Peyer's patch (tissue), 4 donors: ENCODE data around the gene ALG9. TPM values are rescaled to one million over a fixed set of nuclear protein-coding genes. Genes with fewer than 3 reads are reported as not detected.

Experiments
- DNase-seq, 3 donors: peaks; one replicate each; pipeline ENCODE4 v3.0.0-alpha.2; 2017 to 2019
- H3K27ac ChIP-seq, 4 donors: fragments of 200-600 bp; sonication (generic); one replicate each; pipeline ENCODE4 v1.5.1; 2016 to 2019
- H3K27me3 ChIP-seq, 2 donors: fragments of 200-600 bp; sonication (generic); one replicate each; pipeline ENCODE4 v1.5.1; 2019
- H3K36me3 ChIP-seq, 3 donors: fragments of 200-600 bp; sonication (generic); one replicate each; pipeline ENCODE4 v1.5.1; 2016 to 2019
- H3K4me1 ChIP-seq, 4 donors: fragments of 200-600 bp; sonication (generic); one replicate each; pipeline ENCODE4 v1.5.1; 2016 to 2019
- H3K4me3 ChIP-seq, 4 donors: fragments of 200-600 bp; sonication (generic); 1 replicate in 3 of 4; 2 replicates in 1 of 4; pipeline ENCODE4 v1.5.1; 2016 to 2019; ENCODE audit warnings: mild to moderate bottlenecking in 1 of 4
- H3K9me3 ChIP-seq, 4 donors: fragments of 200-600 bp; sonication (generic); one replicate each; pipeline ENCODE4 v1.5.1; 2016 to 2019; ENCODE audit warnings: mild to moderate bottlenecking in 1 of 4
- POLR2A ChIP-seq, 2 donors: fragments of 450-650 bp; IDR thresholded peaks; one replicate each; pipeline ENCODE4 v1.5.1; 2017; ENCODE audit warnings: antibody characterized with exemption in 2 of 2, mild to moderate bottlenecking in 2 of 2, moderate library complexity in 2 of 2
- total RNA-seq, 4 donors: library from RNA; depleted of rRNA; stranded (reverse); fragments of >200 nt; gene quantifications; one replicate each; pipeline ENCODE4 v1.1.0, GENCODE V29; 2016
- TF ChIP-seq, protein P1 (sequence below), 6 experiments: fragments of 450-650 bp in 4 of 6; fragments of 200-600 bp in 2 of 6; sonication (generic) in 1 of 6; IDR thresholded peaks; one replicate each; pipeline ENCODE4 v1.5.1; 2017 to 2019; ENCODE audit warnings: antibody characterized with exemption in 6 of 6, mild to moderate bottlenecking in 3 of 6, moderate library complexity in 1 of 6

Gene ALG9
- total RNA-seq, 4 donors from 2014 or later = 14.0 to 32.4 (median 31.7) TPM

DNA sequence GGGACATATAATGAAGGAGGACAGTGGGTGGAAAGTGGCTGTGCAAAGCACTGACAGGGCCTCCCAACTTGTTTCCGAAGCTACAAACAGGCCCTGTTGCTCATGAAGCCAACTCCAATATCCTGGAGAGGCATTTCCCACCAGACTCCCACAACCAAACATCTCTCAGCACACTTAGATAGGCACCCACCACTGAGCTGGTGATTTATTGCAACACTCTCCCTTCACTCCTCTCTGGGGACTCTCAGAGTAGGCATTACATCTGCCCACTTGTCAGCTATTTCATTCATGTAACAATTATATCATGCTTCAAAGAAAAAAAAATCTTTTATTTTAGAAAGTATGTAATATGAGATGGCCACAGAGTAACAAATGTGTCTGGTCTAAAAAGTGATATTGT, 73.1 kb downstream of the ALG9 start:
- TF ChIP-seq POLR2A (IDR thresholded peaks at IDR 0.05) = no peak
- TF ChIP-seq, protein P1, sequence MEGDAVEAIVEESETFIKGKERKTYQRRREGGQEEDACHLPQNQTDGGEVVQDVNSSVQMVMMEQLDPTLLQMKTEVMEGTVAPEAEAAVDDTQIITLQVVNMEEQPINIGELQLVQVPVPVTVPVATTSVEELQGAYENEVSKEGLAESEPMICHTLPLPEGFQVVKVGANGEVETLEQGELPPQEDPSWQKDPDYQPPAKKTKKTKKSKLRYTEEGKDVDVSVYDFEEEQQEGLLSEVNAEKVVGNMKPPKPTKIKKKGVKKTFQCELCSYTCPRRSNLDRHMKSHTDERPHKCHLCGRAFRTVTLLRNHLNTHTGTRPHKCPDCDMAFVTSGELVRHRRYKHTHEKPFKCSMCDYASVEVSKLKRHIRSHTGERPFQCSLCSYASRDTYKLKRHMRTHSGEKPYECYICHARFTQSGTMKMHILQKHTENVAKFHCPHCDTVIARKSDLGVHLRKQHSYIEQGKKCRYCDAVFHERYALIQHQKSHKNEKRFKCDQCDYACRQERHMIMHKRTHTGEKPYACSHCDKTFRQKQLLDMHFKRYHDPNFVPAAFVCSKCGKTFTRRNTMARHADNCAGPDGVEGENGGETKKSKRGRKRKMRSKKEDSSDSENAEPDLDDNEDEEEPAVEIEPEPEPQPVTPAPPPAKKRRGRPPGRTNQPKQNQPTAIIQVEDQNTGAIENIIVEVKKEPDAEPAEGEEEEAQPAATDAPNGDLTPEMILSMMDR (IDR thresholded peaks at IDR 0.05) = no peak
- Histone ChIP-seq H3K36me3 (peaks cover 0 to 6% (median 0%) of the 10 kb centered on the region in 3 donors), H3K4me3 (no peak overlapping the region), H3K4me1 (no peaks in the 10 kb centered on the region), H3K27me3 (no peaks in the 10 kb centered on the region), H3K27ac (no peak overlapping the region), H3K9me3 (peaks cover 0 to 4% (median 2%) of the 10 kb centered on the region in 4 donors)
- no peak for DNase-seq

DNA sequence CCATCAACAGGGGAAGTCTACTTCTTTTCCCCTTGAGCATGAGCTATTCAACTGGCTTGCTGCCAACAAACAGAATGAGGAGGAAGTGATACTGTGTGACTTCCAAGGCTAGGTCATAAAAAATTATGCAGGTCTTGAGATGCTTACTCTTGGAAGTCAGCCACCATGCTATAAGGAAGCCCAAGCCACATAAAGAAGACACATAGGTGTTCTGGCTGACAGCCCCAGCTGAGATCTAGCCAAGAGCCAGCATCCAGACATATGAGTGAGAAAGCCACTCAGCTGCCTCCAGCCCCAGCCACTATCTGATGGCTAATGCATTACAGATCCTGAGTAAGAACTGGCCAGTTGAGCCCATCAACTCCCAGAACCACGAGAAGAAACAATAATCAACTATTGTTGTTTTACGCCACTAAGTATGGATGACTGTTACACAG, 74.2 kb downstream of the ALG9 start:
- Histone ChIP-seq H3K4me3 (no peak overlapping the region), H3K4me1 (no peaks in the 10 kb centered on the region), H3K9me3 (peaks cover 0 to 4% (median 2%) of the 10 kb centered on the region in 4 donors), H3K27me3 (no peaks in the 10 kb centered on the region), H3K27ac (no peak overlapping the region), H3K36me3 (peaks cover 0 to 6% (median 0%) of the 10 kb centered on the region in 3 donors)
- TF ChIP-seq POLR2A (IDR thresholded peaks at IDR 0.05) = no peak
- TF ChIP-seq, protein P1 (IDR thresholded peaks at IDR 0.05) = no peak
- DNase-seq = no peak

DNA sequence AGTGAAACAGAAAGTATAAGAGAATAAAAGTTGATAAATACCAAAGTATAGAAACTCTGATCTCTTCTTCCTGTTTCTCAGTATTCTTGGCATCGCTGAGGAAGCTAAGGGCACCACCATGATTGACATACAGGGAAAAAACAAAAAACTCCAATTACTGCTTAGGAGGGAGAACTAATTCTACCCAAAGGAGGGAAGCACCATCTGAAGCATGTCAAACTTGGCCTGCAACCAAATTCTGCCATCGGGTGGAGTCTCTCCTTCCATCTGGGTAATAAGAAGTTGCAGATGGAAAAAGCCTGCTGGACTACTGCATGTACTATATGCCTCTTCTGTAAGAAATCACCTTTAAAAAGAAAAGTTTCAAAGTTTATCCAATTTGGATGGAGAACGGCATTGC, 74.7 kb downstream of the ALG9 start:
- TF ChIP-seq POLR2A (IDR thresholded peaks at IDR 0.05) = no peak
- TF ChIP-seq, protein P1 (IDR thresholded peaks at IDR 0.05) = no peak
- H3K4me1 ChIP-seq = no peaks in the 10 kb centered on the region
- no peak for DNase-seq

DNA sequence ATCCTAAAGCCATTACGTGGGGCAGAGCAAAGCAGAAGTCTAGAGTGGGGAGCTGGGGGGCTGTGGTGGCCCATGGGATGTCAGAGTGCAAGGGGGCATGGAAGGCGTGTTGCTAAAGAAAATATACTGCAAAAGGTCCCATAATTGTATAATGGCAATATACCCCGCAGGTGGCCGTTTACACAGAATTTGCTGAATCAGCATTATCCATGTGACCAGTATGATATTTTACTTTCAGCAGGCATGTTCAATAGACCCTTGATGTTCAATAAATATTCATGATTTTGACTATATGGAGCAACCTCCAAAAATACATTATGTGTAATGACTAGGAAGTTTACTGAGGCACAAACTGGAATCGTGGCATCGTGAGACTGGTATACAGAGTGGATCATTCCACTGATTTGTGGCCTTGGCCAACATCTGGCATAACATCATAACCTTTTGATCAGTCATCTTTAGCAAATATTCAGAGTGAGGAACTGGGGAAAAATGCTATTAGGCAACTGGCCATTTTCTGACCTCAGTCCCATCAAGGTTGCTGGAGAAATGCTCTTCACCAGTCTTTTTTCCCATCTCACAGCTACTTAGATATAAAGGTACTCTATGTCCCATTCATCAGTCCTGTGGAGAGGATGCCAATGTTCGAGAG, 75.9 kb downstream of the ALG9 start:
- no peak overlapping the region for H3K4me3 ChIP-seq
- no peak overlapping the region for H3K27ac ChIP-seq
- H3K4me1 ChIP-seq = no peaks in the 10 kb centered on the region
- H3K9me3 ChIP-seq = peaks cover 0 to 4% (median 2%) of the 10 kb centered on the region in 4 donors
- DNase-seq = no peak
- TF ChIP-seq, protein P1 (IDR thresholded peaks at IDR 0.05) = no peak
- no peak for TF ChIP-seq POLR2A (IDR thresholded peaks at IDR 0.05)
- no peaks in the 10 kb centered on the region for H3K27me3 ChIP-seq
- H3K36me3 ChIP-seq = no peaks in the 10 kb centered on the region

More for the DNA sequence above, 74.7 kb downstream of the ALG9 start:
- Histone ChIP-seq H3K4me3 (no peak overlapping the region), H3K9me3 (peaks cover 0 to 4% (median 2%) of the 10 kb centered on the region in 4 donors), H3K27me3 (no peaks in the 10 kb centered on the region), H3K36me3 (peaks cover 0 to 4% (median 0%) of the 10 kb centered on the region in 3 donors), H3K27ac (no peak overlapping the region)

DNA sequence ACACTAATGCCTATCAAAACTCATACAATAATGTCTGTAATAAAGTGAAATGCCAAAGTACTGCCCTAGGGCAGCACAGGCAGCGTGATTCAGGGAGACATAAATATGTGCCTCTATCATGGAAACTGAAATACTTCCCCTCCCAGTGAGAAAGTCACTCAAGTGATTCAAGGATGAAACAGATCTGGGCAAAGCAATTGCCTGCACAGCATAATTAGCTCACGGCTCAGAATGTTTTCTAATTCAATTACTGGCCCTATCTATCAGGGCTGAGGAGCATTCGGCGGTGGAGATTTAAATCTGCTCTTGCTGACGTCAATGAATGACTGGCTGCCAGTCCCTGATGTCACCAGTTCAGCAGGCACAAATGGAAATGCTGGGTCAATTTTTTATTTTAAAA, 77.5 kb downstream of the ALG9 start:
- Histone ChIP-seq H3K4me3 (no peak overlapping the region), H3K9me3 (peaks cover 0 to 4% (median 2%) of the 10 kb centered on the region in 4 donors), H3K36me3 (no peaks in the 10 kb centered on the region), H3K4me1 (no peaks in the 10 kb centered on the region), H3K27me3 (no peaks in the 10 kb centered on the region), H3K27ac (no peak overlapping the region)
- DNase-seq = no peak
- TF ChIP-seq, protein P1 (IDR thresholded peaks at IDR 0.05) = no peak
- TF ChIP-seq POLR2A (IDR thresholded peaks at IDR 0.05) = no peak
